Measurements from ENCODE around the gene DNAH5.

The DNAH5 gene

GRCh38 chr5:13809921-13810320 lies 134.6 kb downstream of the DNAH5 start:
- TF ChIP-seq CEBPB (IDR thresholded peaks at IDR 0.05) (no peak), MAX (IDR thresholded peaks at IDR 0.05) (no peak), REST (IDR thresholded peaks at IDR 0.05; ENCODE audit: low read depth) (no peak), RAD21 (IDR thresholded peaks at IDR 0.05; ENCODE audit: low read depth) (no peak), FOXM1 (IDR thresholded peaks at IDR 0.05; ENCODE audit: borderline replicate concordance, low read depth) (no peak), USF1 (IDR thresholded peaks at IDR 0.05) (no peak), EP300 (IDR thresholded peaks at IDR 0.05; ENCODE audit: borderline replicate concordance) (no peak), TCF12 (IDR thresholded peaks at IDR 0.05; ENCODE audit: low read depth) (no peak), ZBTB7A (IDR thresholded peaks at IDR 0.05; ENCODE audit: low read depth) (no peak), TAF1 (IDR thresholded peaks at IDR 0.05; ENCODE audit: low read depth) (no peak), EGR1 (IDR thresholded peaks at IDR 0.05) (no peak), NFIC (IDR thresholded peaks at IDR 0.05) (no peak), TEAD4 (IDR thresholded peaks at IDR 0.05) (no peak), CREB1 (IDR thresholded peaks at IDR 0.05; ENCODE audit: low read depth) (no peak), YY1 (IDR thresholded peaks at IDR 0.05; ENCODE audit: low read depth) (no peak)

GRCh38 chr5:13804336-13804735 lies 140.2 kb downstream of the DNAH5 start:
- TF ChIP-seq TAF1 (IDR thresholded peaks at IDR 0.05; ENCODE audit: low read depth), result no peak
- no peak for TF ChIP-seq EGR1 (IDR thresholded peaks at IDR 0.05)
- no peak for TF ChIP-seq USF1 (IDR thresholded peaks at IDR 0.05)
- no peak for TF ChIP-seq EP300 (IDR thresholded peaks at IDR 0.05; ENCODE audit: borderline replicate concordance)
- no peak for TF ChIP-seq CEBPB (IDR thresholded peaks at IDR 0.05)
- no peak for TF ChIP-seq NFIC (IDR thresholded peaks at IDR 0.05)
- TF ChIP-seq ZBTB7A (IDR thresholded peaks at IDR 0.05; ENCODE audit: low read depth), result no peak
- no peak for TF ChIP-seq RAD21 (IDR thresholded peaks at IDR 0.05; ENCODE audit: low read depth)
- no peak for TF ChIP-seq MAX (IDR thresholded peaks at IDR 0.05)
- no peak for TF ChIP-seq TCF12 (IDR thresholded peaks at IDR 0.05; ENCODE audit: low read depth)
- no peak for TF ChIP-seq CREB1 (IDR thresholded peaks at IDR 0.05; ENCODE audit: low read depth)

GRCh38 chr5:13785781-13786415 lies 158.6 kb downstream of the DNAH5 start:
- TF ChIP-seq EP300 (IDR thresholded peaks at IDR 0.05; ENCODE audit: borderline replicate concordance) (no peak), REST (IDR thresholded peaks at IDR 0.05; ENCODE audit: low read depth) (no peak), TAF1 (IDR thresholded peaks at IDR 0.05; ENCODE audit: low read depth) (no peak), MAX (IDR thresholded peaks at IDR 0.05) (no peak), USF1 (IDR thresholded peaks at IDR 0.05) (no peak), FOXM1 (IDR thresholded peaks at IDR 0.05; ENCODE audit: borderline replicate concordance, low read depth) (no peak), CREB1 (IDR thresholded peaks at IDR 0.05; ENCODE audit: low read depth) (no peak), YY1 (IDR thresholded peaks at IDR 0.05; ENCODE audit: low read depth) (no peak), TEAD4 (IDR thresholded peaks at IDR 0.05) (no peak), EGR1 (IDR thresholded peaks at IDR 0.05) (no peak), RAD21 (IDR thresholded peaks at IDR 0.05; ENCODE audit: low read depth) (no peak), CEBPB (IDR thresholded peaks at IDR 0.05) (no peak), ZBTB7A (IDR thresholded peaks at IDR 0.05; ENCODE audit: low read depth) (no peak), NFIC (IDR thresholded peaks at IDR 0.05) (no peak), TCF12 (IDR thresholded peaks at IDR 0.05; ENCODE audit: low read depth) (no peak)

- TF ChIP-seq YY1 (IDR thresholded peaks at IDR 0.05; ENCODE audit: low read depth) (no peak), TAF1 (IDR thresholded peaks at IDR 0.05; ENCODE audit: low read depth) (no peak), EGR1 (IDR thresholded peaks at IDR 0.05) (no peak), RAD21 (IDR thresholded peaks at IDR 0.05; ENCODE audit: low read depth) (no peak), TCF12 (IDR thresholded peaks at IDR 0.05; ENCODE audit: low read depth) (no peak), FOXM1 (IDR thresholded peaks at IDR 0.05; ENCODE audit: borderline replicate concordance, low read depth) (no peak), NFIC (IDR thresholded peaks at IDR 0.05) (no peak)
Observed at GRCh38 chr5:13783726-13784125, 160.8 kb downstream of the DNAH5 start.

GRCh38 chr5:13780081-13780480 lies 164.4 kb downstream of the DNAH5 start:
- TF ChIP-seq USF1 (IDR thresholded peaks at IDR 0.05) (no peak), EP300 (IDR thresholded peaks at IDR 0.05; ENCODE audit: borderline replicate concordance) (no peak), FOXM1 (IDR thresholded peaks at IDR 0.05; ENCODE audit: borderline replicate concordance, low read depth) (no peak), TAF1 (IDR thresholded peaks at IDR 0.05; ENCODE audit: low read depth) (no peak), REST (IDR thresholded peaks at IDR 0.05; ENCODE audit: low read depth) (no peak), RAD21 (IDR thresholded peaks at IDR 0.05; ENCODE audit: low read depth) (no peak), TCF12 (IDR thresholded peaks at IDR 0.05; ENCODE audit: low read depth) (no peak), MAX (IDR thresholded peaks at IDR 0.05) (no peak), EGR1 (IDR thresholded peaks at IDR 0.05) (no peak), ZBTB7A (IDR thresholded peaks at IDR 0.05; ENCODE audit: low read depth) (no peak), YY1 (IDR thresholded peaks at IDR 0.05; ENCODE audit: low read depth) (no peak)

All from Ishikawa (cell line).